Left ventricle myocardium superior (tissue), 1 donor: ENCODE data around the gene NAV2. TPM values are rescaled to one million over a fixed set of nuclear protein-coding genes. Genes with fewer than 3 reads are reported as not detected.

Experiments
- ATAC-seq: fragments of 200-7000 bp; cut with Tn5 transposase; one replicate; pipeline ENCODE4 v1.9.1; 2020; ENCODE audit warnings: mild to moderate bottlenecking, moderate library complexity
- DNase-seq: peaks from one replicate; pipeline ENCODE4 v3.0.0-alpha.2; 2020
- intact Hi-C: fragments of 100-400 bp; cut with micrococcal nuclease; formaldehyde crosslinking; loops from one replicate; pipeline ENCODE4 v1.11.0; 2022
- microRNA-seq: library from miRNA; unstranded; fragments of <30 nt; microRNA quantifications from one replicate; pipeline ENCODE4 v1.2.0, GENCODE V29; 2020; ENCODE audit warnings: borderline number of aligned reads
- total RNA-seq: library from RNA; stranded (reverse); fragmentation: NEBNext Ultra II Directional; extraction: Animal tissue kit (Norgen Biotek cat#: 25700); gene quantifications from one replicate; pipeline ENCODE4 v1.2.1, GENCODE V29; 2021
- donor health status: DM: no; HTN: yes; CAD: no; lungs with severe emphysema.

Gene NAV2
- total RNA-seq, 1 donor from 2014 or later: 8.8 TPM

GRCh38 chr11:20163783-20164481 lies 451.3 kb downstream of the NAV2 start:
- DNase-seq: no peak
- ATAC-seq: no peak
- intact Hi-C loops: no loop called here

Small RNA genes within 50 kb of the gene (microRNA-seq; reads per million reads assigned to microRNA genes)
- gene MIR4694: not detected
